ENCODE measurements around the gene CAT.

The CAT gene

GRCh38 chr11:34404280-34404679 lies 34.5 kb upstream of the CAT start:
- no peak for DNase-seq (ENCODE audit: low read depth)
- no peak overlapping the region for H3K4me3 ChIP-seq (ENCODE audit: low read length)
- no peak for TF ChIP-seq CTCF (conservative IDR thresholded peaks at IDR 0.05; ENCODE audit: low read length)

- H3K4me3 ChIP-seq (ENCODE audit: low read length) = peak overlapping the region; percentile 49
- no peak for TF ChIP-seq CTCF (conservative IDR thresholded peaks at IDR 0.05; ENCODE audit: low read length)
- peak; percentile 71 for DNase-seq (ENCODE audit: low read depth)
Observed at GRCh38 chr11:34405079-34405858, 33.5 kb upstream of the CAT start.

GRCh38 chr11:34406413-34406812 lies 32.3 kb upstream of the CAT start:
- no peak for TF ChIP-seq CTCF (conservative IDR thresholded peaks at IDR 0.05; ENCODE audit: low read length)
- no peak overlapping the region for H3K4me3 ChIP-seq (ENCODE audit: low read length)
- DNase-seq (ENCODE audit: low read depth) = no peak

GRCh38 chr11:34407121-34407813 lies 31.5 kb upstream of the CAT start:
- no peak for TF ChIP-seq CTCF (conservative IDR thresholded peaks at IDR 0.05; ENCODE audit: low read length)
- no peak for DNase-seq (ENCODE audit: low read depth)
- no peak overlapping the region for H3K4me3 ChIP-seq (ENCODE audit: low read length)

- no peak overlapping the region for H3K4me3 ChIP-seq (ENCODE audit: low read length)
- no peak for DNase-seq (ENCODE audit: low read depth)
- no peak for TF ChIP-seq CTCF (conservative IDR thresholded peaks at IDR 0.05; ENCODE audit: low read length)
Observed at GRCh38 chr11:34408580-34409172, 30.1 kb upstream of the CAT start.

- DNase-seq (ENCODE audit: low read depth) = no peak
- TF ChIP-seq CTCF (conservative IDR thresholded peaks at IDR 0.05; ENCODE audit: low read length) = no peak
- no peak overlapping the region for H3K4me3 ChIP-seq (ENCODE audit: low read length)
Observed at GRCh38 chr11:34411111-34411510, 27.6 kb upstream of the CAT start.

Measured in AG10803 (cell line).